GM23248 (cell line): ENCODE data around the gene TMEM116. TPM values are rescaled to one million over a fixed set of nuclear protein-coding genes. Genes with fewer than 3 reads are reported as not detected.

ENCODE experiments used
- DNase-seq: peaks from one replicate; pipeline ENCODE4 v3.0.0-alpha.2; 2015
- H2AFZ ChIP-seq: fragments of 200-600 bp; sonication (generic); 2 replicates; pipeline ENCODE4 v1.6.1; 2016; ENCODE audit warnings: antibody characterized with exemption
- H3F3A ChIP-seq: fragments of 200-600 bp; sonication (generic); 2 replicates; pipeline ENCODE4 v1.6.1; 2016; ENCODE audit warnings: mild to moderate bottlenecking, antibody characterized with exemption, mixed run types; ENCODE audit not compliant: insufficient read depth
- H3K27ac ChIP-seq: fragments of 200-600 bp; sonication (generic); 2 replicates; pipeline ENCODE4 v1.5.1; 2016; ENCODE audit warnings: mild to moderate bottlenecking
- H3K27me3 ChIP-seq: fragments of 200-600 bp; sonication (generic); replicated peaks from 2 replicates; pipeline ENCODE4 v1.6.1; 2016; ENCODE audit warnings: mild to moderate bottlenecking; ENCODE audit not compliant: insufficient read depth
- H3K36me3 ChIP-seq: fragments of 200-600 bp; sonication (generic); 2 replicates; pipeline ENCODE4 v1.6.1; 2016; ENCODE audit warnings: low read depth, mild to moderate bottlenecking
- H3K4me1 ChIP-seq: fragments of 200-600 bp; sonication (generic); 2 replicates; pipeline ENCODE4 v1.6.1; 2016; ENCODE audit warnings: mild to moderate bottlenecking; ENCODE audit not compliant: insufficient read depth
- H3K4me2 ChIP-seq: fragments of 200-600 bp; sonication (generic); one replicate; pipeline ENCODE4 v1.6.1; 2016; ENCODE audit warnings: mild to moderate bottlenecking; ENCODE audit not compliant: unreplicated experiment
- H3K4me3 ChIP-seq: fragments of 200-600 bp; sonication (generic); 2 replicates; pipeline ENCODE4 v1.5.1; 2016; ENCODE audit warnings: mild to moderate bottlenecking
- H3K79me2 ChIP-seq: fragments of 200-600 bp; sonication (generic); 2 replicates; pipeline ENCODE4 v1.6.1; 2016; ENCODE audit warnings: mild to moderate bottlenecking; ENCODE audit not compliant: insufficient read depth
- H3K9ac ChIP-seq: fragments of 200-600 bp; sonication (generic); 2 replicates; pipeline ENCODE4 v1.6.1; 2016; ENCODE audit warnings: mild to moderate bottlenecking
- H3K9me2 ChIP-seq: fragments of 200-600 bp; sonication (generic); 2 replicates; pipeline ENCODE4 v1.6.1; 2016; ENCODE audit warnings: mixed run types, mild to moderate bottlenecking, moderate library complexity; ENCODE audit not compliant: insufficient read depth
- H3K9me3 ChIP-seq: fragments of 200-600 bp; sonication (generic); one replicate; pipeline ENCODE4 v1.6.1; 2017; ENCODE audit warnings: low read depth
- H4K20me1 ChIP-seq: fragments of 200-600 bp; sonication (generic); 2 replicates; pipeline ENCODE4 v1.6.0; 2016; ENCODE audit not compliant: insufficient read depth
- EZH2 ChIP-seq: fragments of 200-600 bp; sonication (generic); IDR thresholded peaks from 2 replicates; pipeline ENCODE4 v1.6.1; 2018; ENCODE audit warnings: antibody characterized with exemption, mild to moderate bottlenecking; ENCODE audit not compliant: insufficient read depth, poor library complexity, severe bottlenecking
- EZH2phosphoT487 ChIP-seq: fragments of 200-600 bp; sonication (generic); IDR thresholded peaks from 2 replicates; pipeline ENCODE4 v1.6.1; 2018; ENCODE audit warnings: antibody characterized with exemption, moderate library complexity, mild to moderate bottlenecking, low read depth; ENCODE audit not compliant: insufficient read depth
- WGBS, 2 experiments: methylation state at CpG; one replicate each; pipeline ENCODE4 v1.1.6; 2015 to 2017; ENCODE audit warnings: low lambda C conversion rate in 2 of 2, low coverage in 1 of 2; ENCODE audit errors: missing lambda C conversion rate in 2 of 2; 5-methylcytosine and 5-hydroxymethylcytosine counted together
- in situ Hi-C: fragments of 300-500 bp; cut with MboI; formaldehyde crosslinking; loops from 2 replicates; pipeline ENCODE4 v1.15.0; 2020
- polyA plus RNA-seq: library from polyadenylated mRNA; unstranded; fragments of >200 nt; fragmentation: Nextera tagmentation; extraction: Ambion mirVana; gene quantifications from 2 replicates; pipeline ENCODE4 v1.2.1, GENCODE V29; 2016
- total RNA-seq: library from RNA; depleted of rRNA; stranded (reverse); fragments of >200 nt; shearing (Covaris generic); gene quantifications from 2 replicates; pipeline ENCODE4 v1.2.3, GENCODE V29; 2014

TMEM116 gene
- total and polyA plus RNA-seq, 2 experiments from 2014 or later = 10.7 to 17.1 TPM

DNA sequence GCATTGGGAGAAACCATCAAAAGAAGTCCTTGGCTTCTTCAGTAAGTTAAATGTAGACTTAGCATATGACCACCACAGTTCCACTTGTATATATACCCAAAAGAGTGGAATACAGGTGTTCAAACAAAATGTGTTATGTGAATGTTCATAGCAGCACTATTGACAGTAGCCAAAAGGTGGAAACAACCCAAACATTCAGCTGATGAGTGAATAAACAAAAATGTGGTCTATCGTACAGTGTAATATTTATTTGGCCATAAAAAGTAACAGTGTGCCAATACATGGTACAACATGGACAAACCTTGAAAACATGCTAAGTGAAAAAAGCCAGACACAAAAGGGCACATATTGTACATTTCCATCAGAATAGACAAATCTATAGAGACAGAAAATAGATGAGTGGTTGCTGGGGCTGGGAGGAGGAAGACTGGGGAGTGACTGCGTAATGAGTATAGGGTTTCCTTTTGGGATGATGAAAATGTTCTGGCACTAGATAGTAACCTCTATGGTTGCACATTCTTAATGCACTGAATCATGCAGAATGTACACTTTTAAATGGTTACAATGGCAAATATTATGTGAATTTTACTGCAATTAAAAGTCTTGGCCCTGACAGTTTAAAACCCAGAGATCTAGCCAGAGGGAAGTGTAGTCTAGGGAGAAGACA, 5.7 kb upstream of the TMEM116 start:
- Histone ChIP-seq H2AFZ (no peak overlapping the region), H3K27ac (peak overlapping the region; percentile 59), H3K4me3 (peak overlapping the region; percentile 11; the same call in 1 of the 2 replicates), H3K4me1 (peaks cover 27% of the 10 kb centered on the region), H3K4me2 (peak overlapping the region; percentile 52), H3K27me3 (no peaks in the 10 kb centered on the region), H3K9me3 (no peaks in the 10 kb centered on the region), H3K36me3 (peaks cover 18% of the 10 kb centered on the region), H4K20me1 (no peaks in the 10 kb centered on the region), H3K79me2 (peaks cover 95% of the 10 kb centered on the region), H3K9ac (no peak overlapping the region), H3F3A (peaks cover 32% of the 10 kb centered on the region), H3K9me2 (no peaks in the 10 kb centered on the region)
- TF ChIP-seq EZH2phosphoT487 = no peak
- TF ChIP-seq EZH2 = no peak
- 23 to 43% methylated on average over 2 of the region's 2 CpGs for WGBS, 2 experiments
- in situ Hi-C loops = no loop called here
- peak; percentile 85 for DNase-seq

DNA sequence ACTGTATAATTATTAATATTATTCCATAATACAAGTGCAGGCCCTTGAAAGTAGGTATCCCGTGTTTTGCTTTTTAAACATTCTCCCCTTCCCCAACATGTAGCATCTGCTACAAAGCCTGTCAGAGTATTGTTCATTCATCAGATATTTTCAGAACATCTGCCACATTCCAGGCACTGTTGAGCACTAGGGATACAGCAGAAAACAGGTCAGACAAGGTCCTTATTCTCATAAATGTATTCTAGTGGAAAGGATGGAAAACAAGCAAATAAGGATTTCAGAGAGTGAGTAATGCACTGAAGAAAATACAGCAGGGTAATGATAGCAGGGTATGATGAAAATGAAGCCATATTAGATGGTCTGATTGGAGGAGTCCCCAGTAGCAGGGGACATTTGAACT, 4.1 kb upstream of the TMEM116 start:
- no peaks in the 10 kb centered on the region for H4K20me1 ChIP-seq
- no peaks in the 10 kb centered on the region for H3K9me2 ChIP-seq
- H3F3A ChIP-seq = peaks cover 32% of the 10 kb centered on the region
- no peak for DNase-seq
- no peak overlapping the region for H3K9ac ChIP-seq
- H3K36me3 ChIP-seq = peaks cover 5% of the 10 kb centered on the region; the same call in 1 of the 2 replicates
- no peak overlapping the region for H3K27ac ChIP-seq
- in situ Hi-C loops = no loop called here
- no peak overlapping the region for H2AFZ ChIP-seq
- whole genome bisulfite sequencing, 2 experiments = 95 to 100% methylated on average over 1 of the region's 1 CpG
- TF ChIP-seq EZH2 (no peak), EZH2phosphoT487 (no peak)
- no peaks in the 10 kb centered on the region for H3K27me3 ChIP-seq
- no peaks in the 10 kb centered on the region for H3K9me3 ChIP-seq
- H3K79me2 ChIP-seq = peaks cover 84% of the 10 kb centered on the region
- no peak overlapping the region for H3K4me2 ChIP-seq
- H3K4me3 ChIP-seq = no peak overlapping the region
- peaks cover 31% of the 10 kb centered on the region for H3K4me1 ChIP-seq

DNA sequence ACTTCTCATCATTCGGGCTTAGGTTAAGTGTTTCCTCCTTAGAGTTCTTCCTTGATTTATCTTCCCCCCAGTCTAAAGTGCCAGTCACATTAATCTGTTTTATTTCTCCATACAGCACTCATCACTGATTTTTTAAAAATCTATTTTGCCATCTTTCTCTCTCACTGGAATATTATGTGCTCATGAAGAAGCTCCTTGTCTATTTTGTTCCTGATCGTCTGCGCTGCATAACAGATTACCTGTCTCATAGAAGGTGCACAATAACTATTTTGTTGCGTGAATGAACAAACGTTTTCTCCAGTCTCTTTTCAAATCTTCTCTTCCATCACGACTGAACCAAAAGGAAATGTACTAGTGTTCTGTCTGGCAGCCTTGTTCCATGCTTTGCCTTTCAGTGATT, 3.0 kb upstream of the TMEM116 start:
- Histone ChIP-seq H3K27ac (no peak overlapping the region), H3K79me2 (peaks cover 83% of the 10 kb centered on the region), H2AFZ (no peak overlapping the region), H3K4me1 (peaks cover 38% of the 10 kb centered on the region), H3K27me3 (no peaks in the 10 kb centered on the region), H3F3A (peaks cover 32% of the 10 kb centered on the region), H3K9me2 (no peaks in the 10 kb centered on the region), H3K4me3 (no peak overlapping the region), H3K36me3 (peaks cover 5% of the 10 kb centered on the region; the same call in 1 of the 2 replicates), H3K9me3 (no peaks in the 10 kb centered on the region), H3K9ac (no peak overlapping the region), H4K20me1 (no peaks in the 10 kb centered on the region), H3K4me2 (no peak overlapping the region)
- WGBS, 2 experiments = 92 to 94% methylated on average over 6 of the region's 6 CpGs
- TF ChIP-seq EZH2phosphoT487 = no peak
- TF ChIP-seq EZH2 = no peak
- in situ Hi-C loops = no loop called here
- DNase-seq = no peak

DNA sequence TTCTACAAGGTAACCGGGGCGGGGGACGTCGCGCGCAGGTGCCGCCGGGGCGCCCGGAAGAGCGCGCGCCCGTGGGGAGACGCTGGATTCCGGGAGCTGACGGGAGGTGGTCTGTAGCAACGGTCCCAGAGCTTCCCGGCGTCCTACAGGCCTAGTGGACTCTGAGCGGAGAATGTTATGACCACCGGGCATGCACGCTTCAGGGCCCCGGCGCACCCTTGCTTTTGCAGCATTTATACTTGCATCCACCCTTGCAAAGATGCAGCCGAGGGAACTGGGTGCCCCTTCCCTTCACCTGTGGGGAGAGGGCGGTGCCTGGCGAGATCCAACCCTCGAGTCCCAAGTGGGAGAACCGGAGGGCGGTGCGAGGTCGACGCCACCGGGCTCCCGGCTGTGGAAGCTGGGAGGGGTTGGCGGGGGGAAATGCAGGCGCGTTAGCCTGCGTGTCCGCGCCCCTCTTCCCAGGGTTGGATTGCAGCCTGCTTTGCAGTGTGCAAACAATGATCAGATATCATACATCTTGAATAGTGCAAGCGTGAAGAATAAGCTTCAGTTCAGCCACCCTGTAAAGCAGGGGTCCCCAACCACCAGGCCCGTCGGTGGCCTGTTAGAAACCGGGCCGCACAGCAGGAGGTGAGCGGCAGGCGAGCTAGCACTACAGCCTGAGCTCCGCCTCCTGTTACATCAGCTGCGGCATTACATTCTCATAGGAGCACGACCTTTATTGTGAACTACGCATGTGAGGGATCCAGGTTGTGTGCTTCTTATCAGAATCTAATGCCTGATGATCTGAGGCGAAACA, 837 bp upstream of the TMEM116 start:
- Histone ChIP-seq H3K36me3 (peaks cover 5% of the 10 kb centered on the region; the same call in 1 of the 2 replicates), H4K20me1 (no peaks in the 10 kb centered on the region), H3K9me2 (no peaks in the 10 kb centered on the region), H3K4me1 (peaks cover 26% of the 10 kb centered on the region), H3F3A (peaks cover 19% of the 10 kb centered on the region), H3K9me3 (no peaks in the 10 kb centered on the region), H2AFZ (peak overlapping the region; percentile 94), H3K9ac (peak overlapping the region; percentile 90), H3K27me3 (no peaks in the 10 kb centered on the region), H3K4me2 (peak overlapping the region; percentile 90), H3K4me3 (peak overlapping the region; percentile 90), H3K27ac (peak overlapping the region; percentile 86), H3K79me2 (peaks cover 64% of the 10 kb centered on the region)
- 2 to 3% methylated on average over 53 of the region's 54 CpGs for WGBS, 2 experiments
- in situ Hi-C loops = no loop called here
- DNase-seq = peak; percentile 86
- TF ChIP-seq EZH2 (no peak), EZH2phosphoT487 (no peak)
